HG02588 (cell line): ENCODE results near the gene SORCS1.

ENCODE experiments used
- ATAC-seq: cut with Tn5 transposase; IDR thresholded peaks from one replicate; pipeline ENCODE4 v1.9.1; 2021; ENCODE audit warnings: mild to moderate bottlenecking, moderate library complexity; ENCODE audit not compliant: unreplicated experiment

The SORCS1 gene

DNA sequence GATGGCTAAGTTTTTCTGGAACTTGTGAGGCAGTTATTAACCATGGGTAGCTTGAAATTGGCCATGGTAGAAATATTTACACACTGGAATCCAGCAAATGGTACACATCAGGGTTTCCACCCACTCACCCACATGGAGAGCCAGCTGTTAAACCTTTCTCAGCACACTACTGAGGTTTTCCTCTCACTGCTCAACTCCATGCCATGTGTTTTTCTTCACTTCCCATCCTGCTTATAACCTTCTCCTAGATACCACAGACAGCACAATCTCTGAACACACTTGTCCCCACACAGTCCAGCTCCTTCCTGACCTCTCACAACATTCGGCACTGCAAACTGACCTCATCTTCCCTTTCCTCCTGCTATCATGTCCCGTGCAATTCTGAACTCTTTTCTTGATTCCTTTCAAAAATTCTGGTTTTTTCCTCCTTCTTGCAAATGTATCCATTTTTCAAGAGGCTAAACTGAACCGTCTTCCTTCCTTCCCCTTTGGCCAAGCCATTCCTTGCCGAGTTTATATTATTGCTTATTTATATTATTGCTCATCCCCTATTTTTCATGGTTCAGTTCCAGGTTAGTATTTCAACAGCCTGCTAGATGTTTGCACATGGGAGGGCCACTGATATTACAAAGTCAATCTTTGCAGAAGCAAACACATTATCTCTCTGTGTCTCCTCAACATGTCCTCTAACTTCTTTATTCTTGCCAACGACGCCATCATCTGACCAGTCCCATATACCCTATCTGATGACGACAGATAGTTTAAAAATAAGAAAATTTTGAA lies 606.4 kb downstream of the SORCS1 start:
- no peak for ATAC-seq

DNA sequence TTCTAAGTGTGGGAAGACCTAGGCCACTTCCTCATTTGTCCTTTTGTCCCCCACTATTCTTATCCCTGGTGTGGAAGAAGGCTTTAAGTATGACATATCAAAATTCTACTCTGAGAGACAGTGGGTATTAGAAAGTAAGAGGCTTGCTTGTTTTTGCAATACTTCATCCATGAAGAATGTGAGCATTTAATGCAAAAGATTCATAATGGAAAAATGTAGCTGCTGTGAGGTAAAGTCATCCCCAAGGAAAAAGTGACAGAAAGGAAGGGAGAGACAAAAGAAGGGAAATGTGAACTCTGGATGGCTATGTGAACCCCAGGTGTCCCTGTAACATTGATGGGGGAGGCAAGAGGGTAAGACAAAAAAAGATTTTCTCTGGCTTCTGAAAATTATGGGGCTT lies 607.5 kb downstream of the SORCS1 start:
- no peak for ATAC-seq

DNA sequence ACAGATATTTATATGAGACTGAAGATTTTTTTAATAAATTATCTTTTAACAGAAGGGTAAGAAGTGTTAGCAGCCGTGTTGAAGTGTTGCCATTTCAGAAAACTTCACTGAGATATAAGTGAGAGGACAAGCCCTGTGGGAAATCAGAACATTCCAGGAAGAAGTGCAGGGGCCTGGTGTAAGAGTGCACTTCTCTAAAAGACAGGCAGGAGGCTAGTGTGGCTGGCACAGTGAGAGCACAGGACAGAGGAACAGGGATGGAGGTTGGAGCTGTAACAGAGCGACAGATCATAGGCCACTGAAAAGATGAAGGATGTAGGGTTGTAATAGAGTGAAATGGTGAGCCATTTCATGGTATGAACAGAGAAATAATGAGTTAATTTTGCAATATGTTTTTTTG lies 608.9 kb downstream of the SORCS1 start:
- ATAC-seq: no peak

DNA sequence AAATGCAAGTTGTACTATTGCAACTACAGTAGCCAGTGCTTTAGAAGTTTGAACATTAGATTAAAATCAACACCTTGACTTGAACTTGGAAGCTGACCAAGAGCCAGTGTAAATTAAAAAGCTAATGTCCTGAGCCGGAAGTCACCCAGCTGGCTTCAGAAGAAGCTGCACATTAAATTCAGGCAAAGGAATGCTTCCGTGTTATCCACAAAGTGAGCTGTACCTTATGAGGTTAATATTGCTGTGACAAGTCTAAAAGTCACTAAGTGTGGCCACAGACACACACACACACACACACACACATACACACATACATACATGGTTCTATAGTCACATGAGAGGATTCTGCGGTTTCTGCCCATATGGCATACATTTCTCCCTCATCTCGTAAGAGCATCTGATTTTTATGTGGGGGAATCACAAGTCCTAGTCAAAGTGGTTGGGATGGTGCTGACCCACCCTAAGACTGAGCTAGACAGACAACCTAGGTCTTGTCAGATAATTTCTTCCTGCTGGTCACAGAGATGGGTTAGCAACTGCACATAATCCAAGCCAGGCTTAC lies 612.9 kb downstream of the SORCS1 start:
- no peak for ATAC-seq

DNA sequence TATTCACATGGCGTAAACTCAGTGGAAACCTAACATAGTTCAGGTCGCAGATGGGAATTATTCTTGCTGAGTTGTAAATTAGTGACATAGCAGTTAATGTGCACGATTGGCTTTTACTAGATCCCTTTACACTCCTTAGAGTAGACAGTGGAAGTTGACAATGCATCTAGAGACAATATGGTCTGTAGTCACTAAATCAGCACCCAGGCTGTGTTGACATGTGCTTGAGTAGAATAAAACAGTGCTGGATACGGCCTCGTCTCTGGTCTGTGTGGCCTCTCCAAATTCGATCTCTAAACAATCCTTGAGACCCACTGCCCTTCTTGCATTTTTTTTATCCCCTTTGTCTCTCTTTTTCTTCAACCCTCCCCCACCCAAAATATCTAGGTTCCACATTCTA lies 615.7 kb downstream of the SORCS1 start:
- ATAC-seq: no peak

DNA sequence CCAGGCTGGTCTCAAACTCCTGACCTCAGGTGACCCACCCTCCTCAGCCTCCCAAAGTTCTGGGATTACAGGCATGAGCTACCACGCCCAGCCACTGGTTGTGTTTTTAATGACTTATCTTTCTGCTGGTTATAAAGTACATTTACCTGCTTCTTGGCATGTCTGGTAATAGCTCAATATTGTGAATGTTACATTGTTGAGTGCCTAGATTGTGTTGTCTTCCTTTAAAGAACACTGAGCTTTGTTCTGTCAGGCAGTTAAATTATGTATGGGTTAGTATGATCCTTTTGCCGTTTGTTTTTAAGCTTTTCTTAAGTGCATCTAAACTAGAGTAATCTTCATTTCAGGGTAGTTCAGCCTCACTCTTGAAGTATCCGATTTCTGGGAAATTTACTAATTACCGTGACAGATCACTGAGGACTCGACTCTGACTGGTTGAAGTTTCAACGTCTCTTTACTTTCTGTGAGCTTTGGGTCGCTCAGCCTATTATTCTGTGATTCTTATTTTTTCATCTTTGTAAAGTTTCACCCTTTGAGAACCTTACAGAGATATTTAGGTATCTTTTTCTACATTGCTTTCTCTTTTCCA lies 617.4 kb downstream of the SORCS1 start:
- no peak for ATAC-seq

DNA sequence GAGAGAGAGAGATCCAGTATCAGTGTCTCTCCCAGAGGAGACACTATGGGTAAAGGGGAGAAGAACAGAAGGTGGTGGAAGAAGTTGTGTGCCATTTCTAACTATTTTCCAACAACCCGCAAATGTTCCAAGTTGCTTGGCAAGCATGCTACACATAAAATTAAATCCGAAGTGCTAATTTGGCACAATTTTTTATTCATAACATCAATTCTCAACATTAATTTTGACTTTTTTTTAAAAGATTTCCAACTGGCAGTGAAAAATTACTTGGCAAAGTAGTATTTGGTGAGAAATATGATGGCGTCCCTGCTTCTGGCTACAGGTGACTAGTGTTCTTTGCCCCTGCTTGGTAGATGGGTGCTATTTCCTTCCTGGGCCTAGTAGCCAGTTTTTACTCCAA lies 622.0 kb downstream of the SORCS1 start:
- ATAC-seq: no peak

DNA sequence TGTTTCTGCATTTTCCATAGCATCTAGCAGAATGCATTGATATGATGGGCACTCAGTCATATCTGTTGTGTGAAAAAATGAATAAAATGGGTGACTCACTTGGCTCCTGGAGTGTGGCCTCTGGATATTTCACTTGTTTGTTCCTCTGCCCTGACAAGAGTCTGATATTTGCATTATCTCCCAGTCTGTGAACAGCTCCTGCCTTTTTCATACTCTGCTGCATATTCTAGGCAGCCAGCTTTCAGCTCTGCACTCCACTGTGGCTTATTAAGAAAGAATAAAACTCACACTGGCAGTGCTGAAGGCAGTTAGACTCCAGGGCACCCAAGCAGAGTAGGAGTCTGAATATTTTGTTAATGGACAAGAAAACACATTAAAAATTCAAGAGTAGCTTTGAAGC lies 623.9 kb downstream of the SORCS1 start:
- no peak for ATAC-seq

DNA sequence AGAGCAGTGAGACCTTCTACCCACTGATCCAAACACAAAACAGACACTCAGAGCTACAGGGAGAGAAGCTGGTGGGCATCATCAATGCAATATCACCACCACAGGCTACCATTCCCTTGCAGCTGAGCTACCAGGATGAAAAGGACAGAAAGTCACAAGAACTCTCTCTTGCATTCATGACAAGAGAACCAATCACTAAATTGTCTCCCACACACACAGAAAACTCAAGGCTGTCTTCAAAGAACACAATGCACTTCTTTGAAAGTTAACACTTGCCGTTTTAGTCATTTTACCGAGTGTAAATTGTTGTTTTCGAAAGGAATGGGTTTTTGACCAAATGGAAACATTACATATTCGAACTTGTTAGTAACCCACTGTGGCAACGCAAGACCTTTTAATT lies 626.6 kb downstream of the SORCS1 start:
- ATAC-seq: no peak

DNA sequence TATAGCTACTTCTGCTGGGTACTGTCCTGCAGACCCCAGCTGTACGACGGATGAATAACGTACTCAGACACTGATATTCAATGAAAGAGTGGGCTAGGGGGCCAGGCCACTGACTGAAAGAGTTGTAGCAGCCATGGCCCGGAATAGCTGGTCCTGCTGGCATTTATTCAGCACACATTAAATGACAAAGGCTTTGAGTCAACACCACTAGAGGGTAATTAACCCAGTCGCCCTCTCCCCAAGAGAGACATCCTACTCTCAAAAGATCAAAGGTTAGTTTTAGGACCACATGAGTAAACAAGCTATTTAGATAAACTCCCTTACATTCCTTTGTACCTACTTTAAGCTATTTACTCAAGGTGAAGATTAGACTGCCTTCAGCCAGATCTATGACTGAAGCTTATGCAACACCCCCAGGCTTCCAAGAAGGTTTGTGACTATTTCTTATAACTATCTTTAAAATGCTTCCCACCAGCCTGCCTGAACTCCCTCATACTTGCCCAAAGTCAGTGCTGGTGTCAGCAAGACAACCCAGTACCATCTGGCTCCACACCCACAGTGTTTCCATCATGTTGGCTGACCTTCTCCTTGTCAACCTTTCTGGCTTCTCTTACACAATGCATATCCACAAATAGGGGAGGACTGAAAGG lies 629.1 kb downstream of the SORCS1 start:
- no peak for ATAC-seq

DNA sequence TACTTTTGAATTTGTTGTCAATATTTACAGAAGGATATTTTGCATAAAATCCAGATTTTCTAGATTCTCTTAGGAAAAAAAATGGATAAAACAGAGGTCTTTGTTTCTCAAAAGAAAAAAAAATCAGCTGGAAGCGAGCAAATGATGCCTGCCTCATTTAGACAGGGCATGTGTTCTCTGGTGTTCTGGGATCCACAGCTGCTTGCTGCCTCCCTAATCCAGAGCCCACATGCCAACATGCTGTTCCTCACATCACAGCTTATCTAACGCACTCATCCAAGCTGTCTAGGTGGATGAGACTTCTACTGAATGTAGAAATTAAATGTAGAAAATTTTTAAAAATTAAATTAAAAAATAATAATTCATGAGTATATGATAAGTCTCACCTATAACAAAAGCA lies 630.1 kb downstream of the SORCS1 start:
- ATAC-seq: no peak

DNA sequence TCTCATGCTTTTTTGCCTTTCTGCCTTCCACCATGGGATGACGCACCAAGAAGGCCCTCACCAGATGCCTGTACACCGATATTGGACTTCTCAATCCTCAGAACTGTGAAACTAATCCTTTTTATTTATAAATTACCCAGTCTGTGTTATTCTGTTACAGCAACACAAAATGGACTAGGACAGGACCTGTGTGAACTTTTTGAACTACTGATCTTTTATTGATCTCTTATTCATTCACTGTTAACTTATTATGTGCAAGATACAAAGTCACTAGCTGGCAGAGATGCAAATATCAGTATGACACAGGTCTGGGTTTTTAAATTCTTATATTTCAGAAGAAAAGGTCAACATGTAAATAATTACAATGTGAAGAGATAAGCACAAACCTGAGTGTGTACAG lies 635.8 kb downstream of the SORCS1 start:
- ATAC-seq: no peak

DNA sequence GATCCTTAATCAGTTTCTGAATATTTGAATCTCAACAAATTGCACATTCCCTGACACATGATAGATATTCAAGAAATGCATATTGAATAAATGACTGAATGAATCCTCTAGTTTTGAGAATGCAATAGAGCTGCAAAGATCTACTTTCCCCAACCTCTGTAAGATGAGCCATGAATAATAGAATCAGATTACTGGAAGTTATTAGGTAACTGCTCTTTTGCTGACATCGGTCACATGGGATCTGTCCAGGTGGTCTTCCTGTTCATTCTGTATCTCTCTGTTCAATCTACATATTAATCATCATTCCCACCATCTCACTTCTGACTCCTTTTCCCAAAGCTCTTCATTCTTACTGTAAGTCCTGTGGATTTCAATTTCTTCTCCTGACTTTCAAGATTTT lies 638.7 kb downstream of the SORCS1 start:
- no peak for ATAC-seq
